Spleen (tissue), 11 donors: ENCODE measurements around the gene LPP. TPM values are rescaled to one million over a fixed set of nuclear protein-coding genes. Genes with fewer than 3 reads are reported as not detected.
A peak's percentile ranks its signal among the peaks of the same experiment; 100 is the strongest.

ENCODE experiments used
- DNase-seq: peaks from one replicate; pipeline ENCODE4 v3.0.0-alpha.2; 2020
- H3K27ac ChIP-seq, 8 donors: fragments of 200-600 bp; sonication (generic) in 7 of 8; 1 replicate in 4 of 8; 2 replicates in 4 of 8; pipeline versions ENCODE4 v1.5.0 to v1.8.0; 2016 to 2021; ENCODE audit warnings: inconsistent platforms in 4 of 8, mild to moderate bottlenecking in 4 of 8, moderate library complexity in 1 of 8
- H3K27me3 ChIP-seq, 7 donors: fragments of 200-600 bp; sonication (generic) in 6 of 7; replicated peaks in 1 of 7; 1 replicate in 4 of 7; 2 replicates in 3 of 7; pipeline versions ENCODE4 v1.5.0 to v1.8.0; 2016 to 2021; ENCODE audit warnings: inconsistent platforms in 3 of 7, mild to moderate bottlenecking in 1 of 7
- H3K36me3 ChIP-seq, 6 donors: fragments of 200-600 bp; sonication (generic) in 5 of 6; 1 replicate in 4 of 6; 2 replicates in 2 of 6; pipeline versions ENCODE4 v1.5.0 to v1.8.0; 2016 to 2021; ENCODE audit warnings: inconsistent platforms in 2 of 6
- H3K4me1 ChIP-seq, 6 donors: fragments of 200-600 bp; sonication (generic) in 5 of 6; 1 replicate in 3 of 6; 2 replicates in 3 of 6; pipeline versions ENCODE4 v1.5.0 to v1.8.0; 2016 to 2021; ENCODE audit warnings: inconsistent platforms in 3 of 6
- H3K4me3 ChIP-seq, 8 donors: fragments of 200-600 bp; sonication (generic) in 7 of 8; 1 replicate in 4 of 8; 2 replicates in 4 of 8; pipeline versions ENCODE4 v1.5.0 to v1.8.0; 2016 to 2021; ENCODE audit warnings: inconsistent platforms in 4 of 8, mild to moderate bottlenecking in 4 of 8, moderate library complexity in 2 of 8
- H3K9me3 ChIP-seq, 8 donors: fragments of 200-600 bp; sonication (generic) in 7 of 8; 1 replicate in 4 of 8; 2 replicates in 4 of 8; pipeline versions ENCODE4 v1.5.0 to v1.8.0; 2016 to 2021; ENCODE audit warnings: inconsistent platforms in 4 of 8
- POLR2A ChIP-seq, 3 donors: fragments of 450-650 bp; IDR thresholded peaks; one replicate each; pipeline ENCODE4 v1.5.1; 2017; ENCODE audit warnings: antibody characterized with exemption in 3 of 3, mild to moderate bottlenecking in 1 of 3
- POLR2AphosphoS5 ChIP-seq, 3 donors: sonication (generic); formaldehyde crosslinking; IDR thresholded peaks; one replicate each; pipeline ENCODE4 v1.5.1; 2017; ENCODE audit warnings: antibody characterized with exemption in 3 of 3
- WGBS, 5 donors: extraction: QIAGEN DNeasy Blood & Tissue Kit in 3 of 5; methylation state at CpG; one replicate each; pipeline versions ENCODE4 v1.1.5 to v1.1.7; 2013 to 2018; 5-methylcytosine and 5-hydroxymethylcytosine counted together
- intact Hi-C: fragments of 100-400 bp; cut with DNase I; formaldehyde crosslinking; loops from one replicate; pipeline ENCODE4 v1.15.0; 2023; ENCODE audit warnings: low total_unique reads
- polyA plus RNA-seq, 3 donors: library from polyadenylated mRNA; stranded (reverse); fragments of 200-250 nt; gene quantifications; one replicate each; pipeline ENCODE4 v1.2.1, GENCODE V29; 2013
- total RNA-seq, 7 donors: library from RNA; depleted of rRNA in 3 of 7; stranded (reverse); fragments of >200 nt in 3 of 7; fragmentation: NEBNext Ultra II Directional in 4 of 7; extraction: Animal tissue kit (Norgen Biotek cat#: 25700) in 4 of 7; gene quantifications; one replicate each; pipeline versions ENCODE4 v1.1.0 to v1.2.1, GENCODE V29; 2016 to 2021
- TF ChIP-seq, protein P1 (sequence below), 11 experiments: fragments of 200-600 bp in 7 of 11; fragments of 450-650 bp in 4 of 11; sonication (generic) in 4 of 11; IDR thresholded peaks in 8 of 11; conservative IDR thresholded peaks in 3 of 11; 1 replicate in 7 of 11; 2 replicates in 4 of 11; pipeline versions ENCODE4 v1.4.0 to v1.8.0; 2016 to 2021; ENCODE audit warnings: antibody characterized with exemption in 11 of 11, inconsistent platforms in 4 of 11, mild to moderate bottlenecking in 1 of 11
- donor health status: healthy with polysubstance abuse.
- donor health status: DM: no; HTN: no; CAD: no; lungs with moderate emphysema.
- donor health status: DM: no; HTN: no; CAD: no.
- donor health status: Bipolar disorder and iron deficiency.
- donor health status: healthy.
- donor health status: DM: no; HTN: no; CAD: no.
- donor health status: DM: yes; HTN: yes; CAD: no.

LPP gene
- total and polyA plus RNA-seq, 10 donors: 2.4 to 270 (median 156) TPM

DNA sequence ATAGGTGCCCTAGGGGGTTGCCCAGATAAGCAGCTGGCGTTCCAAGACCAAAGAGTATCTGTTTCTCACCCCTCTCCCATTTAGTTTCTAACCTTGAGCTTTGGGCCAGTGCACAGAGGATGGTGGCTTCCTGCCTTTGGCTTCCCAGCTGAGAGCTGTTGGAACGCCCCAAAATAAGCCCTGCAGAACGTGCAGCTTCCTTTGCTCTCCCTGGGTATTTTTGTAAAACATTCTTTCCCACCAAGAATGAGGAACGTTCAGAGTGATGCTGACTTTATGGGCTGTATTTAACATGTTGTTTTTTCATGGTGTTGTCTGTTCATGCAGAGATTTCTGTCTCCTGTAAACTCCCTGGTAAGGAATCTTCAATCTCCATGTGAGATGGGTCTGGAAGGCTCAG is 63.8 kb downstream of the LPP start:
- intact Hi-C loops: no loop called here
- Histone ChIP-seq H3K27me3 (no peaks in the 10 kb centered on the region), H3K36me3 (peaks cover 0 to 9% (median 0%) of the 10 kb centered on the region in 6 donors), H3K27ac (peak overlapping the region in 1 of 8 donors; percentile 26), H3K9me3 (no peaks in the 10 kb centered on the region), H3K4me1 (peaks cover 6 to 57% (median 27%) of the 10 kb centered on the region in 6 donors), H3K4me3 (no peak overlapping the region)
- 58 to 81% (median 65%) methylated on average over 4 of the region's 4 CpGs for WGBS, 5 donors
- TF ChIP-seq POLR2AphosphoS5 (IDR thresholded peaks at IDR 0.05) (no peak), POLR2A (IDR thresholded peaks at IDR 0.05) (no peak)
- no peak for DNase-seq

DNA sequence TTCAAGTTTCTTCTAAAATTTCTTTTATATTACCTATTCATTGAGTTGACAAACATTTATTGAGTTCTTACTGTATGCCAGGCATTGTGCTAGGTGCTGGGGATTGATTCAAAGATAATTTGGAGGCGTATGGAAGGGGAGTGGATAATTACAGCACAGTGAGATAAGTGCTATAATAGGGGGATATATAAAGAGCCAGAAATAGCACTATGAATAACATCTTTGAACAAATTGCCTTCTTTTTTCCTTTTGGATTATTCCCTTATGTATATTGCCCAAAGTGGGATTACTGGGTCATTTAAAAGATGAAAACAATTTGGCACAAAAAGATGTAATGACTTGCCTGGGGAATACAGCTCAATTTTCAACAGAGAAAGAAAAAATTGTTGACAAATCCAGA is 64.6 kb downstream of the LPP start:
- intact Hi-C loops: no loop called here
- H3K36me3 ChIP-seq: peaks cover 0 to 9% (median 0%) of the 10 kb centered on the region in 6 donors
- no peaks in the 10 kb centered on the region for H3K27me3 ChIP-seq
- H3K4me3 ChIP-seq: no peak overlapping the region
- H3K9me3 ChIP-seq: no peaks in the 10 kb centered on the region
- 81 to 97% (median 95%) methylated on average over 1 of the region's 1 CpG for WGBS, 5 donors
- H3K27ac ChIP-seq: no peak overlapping the region
- TF ChIP-seq, protein P1, sequence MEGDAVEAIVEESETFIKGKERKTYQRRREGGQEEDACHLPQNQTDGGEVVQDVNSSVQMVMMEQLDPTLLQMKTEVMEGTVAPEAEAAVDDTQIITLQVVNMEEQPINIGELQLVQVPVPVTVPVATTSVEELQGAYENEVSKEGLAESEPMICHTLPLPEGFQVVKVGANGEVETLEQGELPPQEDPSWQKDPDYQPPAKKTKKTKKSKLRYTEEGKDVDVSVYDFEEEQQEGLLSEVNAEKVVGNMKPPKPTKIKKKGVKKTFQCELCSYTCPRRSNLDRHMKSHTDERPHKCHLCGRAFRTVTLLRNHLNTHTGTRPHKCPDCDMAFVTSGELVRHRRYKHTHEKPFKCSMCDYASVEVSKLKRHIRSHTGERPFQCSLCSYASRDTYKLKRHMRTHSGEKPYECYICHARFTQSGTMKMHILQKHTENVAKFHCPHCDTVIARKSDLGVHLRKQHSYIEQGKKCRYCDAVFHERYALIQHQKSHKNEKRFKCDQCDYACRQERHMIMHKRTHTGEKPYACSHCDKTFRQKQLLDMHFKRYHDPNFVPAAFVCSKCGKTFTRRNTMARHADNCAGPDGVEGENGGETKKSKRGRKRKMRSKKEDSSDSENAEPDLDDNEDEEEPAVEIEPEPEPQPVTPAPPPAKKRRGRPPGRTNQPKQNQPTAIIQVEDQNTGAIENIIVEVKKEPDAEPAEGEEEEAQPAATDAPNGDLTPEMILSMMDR (IDR thresholded peaks at IDR 0.05 in 8 of 11, conservative IDR thresholded peaks at IDR 0.05 in 3 of 11): no peak
- TF ChIP-seq POLR2AphosphoS5 (IDR thresholded peaks at IDR 0.05): no peak
- TF ChIP-seq POLR2A (IDR thresholded peaks at IDR 0.05): no peak
- no peak for DNase-seq
- peaks cover 6 to 63% (median 27%) of the 10 kb centered on the region in 6 donors for H3K4me1 ChIP-seq

DNA sequence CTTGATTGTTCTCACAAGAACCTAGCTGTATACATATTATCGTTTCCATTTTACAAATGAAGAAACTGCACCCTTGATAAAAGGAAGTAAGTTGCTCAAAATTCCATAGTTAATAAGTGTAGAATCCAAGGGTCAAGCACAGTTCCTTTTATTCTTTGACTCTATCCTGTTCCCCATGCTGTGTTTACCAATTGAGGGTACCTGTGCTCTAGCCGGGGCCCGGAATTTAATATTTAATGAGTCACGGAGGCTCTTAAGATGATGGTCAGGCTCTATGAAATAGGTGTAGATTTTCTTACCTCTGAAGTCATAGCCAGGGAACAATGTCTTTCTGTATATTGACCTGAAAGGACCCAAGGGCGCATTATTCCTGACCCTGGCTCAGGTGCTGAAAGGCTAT is 65.2 kb downstream of the LPP start:
- 95 to 98% (median 97%) methylated on average over 5 of the region's 5 CpGs for WGBS, 5 donors
- H3K4me3 ChIP-seq: no peak overlapping the region
- H3K4me1 ChIP-seq: peaks cover 6 to 62% (median 24%) of the 10 kb centered on the region in 6 donors
- H3K27me3 ChIP-seq: no peaks in the 10 kb centered on the region
- H3K9me3 ChIP-seq: no peaks in the 10 kb centered on the region
- TF ChIP-seq, protein P1 (IDR thresholded peaks at IDR 0.05 in 8 of 11, conservative IDR thresholded peaks at IDR 0.05 in 3 of 11): no peak
- TF ChIP-seq POLR2A (IDR thresholded peaks at IDR 0.05) (no peak), POLR2AphosphoS5 (IDR thresholded peaks at IDR 0.05) (no peak)
- no peak overlapping the region for H3K27ac ChIP-seq
- peaks cover 0 to 9% (median 0%) of the 10 kb centered on the region in 6 donors for H3K36me3 ChIP-seq
- DNase-seq: no peak
- intact Hi-C loops: no loop called here

DNA sequence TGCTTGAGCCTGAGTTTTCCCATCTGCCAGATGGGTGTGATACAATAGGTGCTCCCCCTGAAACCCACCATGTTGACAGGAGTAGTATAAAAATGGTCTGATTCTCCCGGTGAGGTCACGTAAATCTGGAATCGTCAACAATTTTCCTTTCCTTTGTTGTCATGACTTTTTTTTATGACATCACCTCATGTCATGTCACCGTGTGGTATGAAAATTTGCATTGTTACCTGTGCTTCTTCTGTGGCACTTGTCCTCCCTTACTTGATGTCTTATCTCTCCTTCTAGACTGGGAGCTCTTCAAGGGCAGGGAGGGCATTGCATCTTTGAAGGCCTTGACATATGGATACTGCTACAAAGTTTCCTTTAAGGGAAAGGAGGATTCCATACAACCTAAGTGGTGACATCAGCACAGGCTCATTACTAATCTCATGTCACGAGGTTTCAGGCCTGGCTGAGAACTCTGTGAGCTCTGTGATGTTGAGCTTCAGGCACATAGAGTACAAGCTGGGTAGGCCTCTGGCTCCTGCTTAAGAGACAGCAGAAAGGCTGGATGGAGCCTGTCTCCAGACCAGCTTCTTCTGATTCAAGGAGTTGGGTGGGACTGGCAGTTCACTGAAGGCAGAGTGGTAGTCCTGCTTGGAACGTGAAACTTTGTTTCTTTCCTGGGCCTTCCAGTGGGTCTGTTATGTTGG is 66.3 kb downstream of the LPP start:
- peaks cover 6 to 51% (median 16%) of the 10 kb centered on the region in 6 donors for H3K4me1 ChIP-seq
- H3K27me3 ChIP-seq: no peaks in the 10 kb centered on the region
- TF ChIP-seq, protein P1 (IDR thresholded peaks at IDR 0.05 in 8 of 11, conservative IDR thresholded peaks at IDR 0.05 in 3 of 11): no peak
- no peak for TF ChIP-seq POLR2A (IDR thresholded peaks at IDR 0.05)
- no peak for TF ChIP-seq POLR2AphosphoS5 (IDR thresholded peaks at IDR 0.05)
- intact Hi-C loops: no loop called here
- peaks cover 0 to 11% (median 2%) of the 10 kb centered on the region in 6 donors for H3K36me3 ChIP-seq
- DNase-seq: no peak
- WGBS, 5 donors: 94 to 98% (median 94%) methylated on average over 6 of the region's 6 CpGs
- peak overlapping the region in 3 of 8 donors; percentile 18 to 43 (median 26) for H3K27ac ChIP-seq
- no peaks in the 10 kb centered on the region for H3K9me3 ChIP-seq
- H3K4me3 ChIP-seq: no peak overlapping the region
